ENCODE data around the gene FOXS1. TPM values are rescaled to one million over a fixed set of nuclear protein-coding genes. Genes with fewer than 3 reads are reported as not detected.

Gene FOXS1
- not detected in 2 replicates for total RNA-seq (2014; rRNA removed; shearing (Covaris generic); ENCODE audit: low replicate concordance)

GRCh38 chr20:31845300-31845863 lies at the start of gene FOXS1:
Gene FOXS1, minus strand, starts transcription at chr20:31845604. Its CDS starts 62 bp downstream, at chr20:31845542.
- in situ Hi-C loops (cut with HindIII; ENCODE audit: low pct_unique_long_range_greater_than_20kb, low sequenced_read_pairs): no loop called here
- DNase-seq (ENCODE audit: low read depth): no peak

DNA sequence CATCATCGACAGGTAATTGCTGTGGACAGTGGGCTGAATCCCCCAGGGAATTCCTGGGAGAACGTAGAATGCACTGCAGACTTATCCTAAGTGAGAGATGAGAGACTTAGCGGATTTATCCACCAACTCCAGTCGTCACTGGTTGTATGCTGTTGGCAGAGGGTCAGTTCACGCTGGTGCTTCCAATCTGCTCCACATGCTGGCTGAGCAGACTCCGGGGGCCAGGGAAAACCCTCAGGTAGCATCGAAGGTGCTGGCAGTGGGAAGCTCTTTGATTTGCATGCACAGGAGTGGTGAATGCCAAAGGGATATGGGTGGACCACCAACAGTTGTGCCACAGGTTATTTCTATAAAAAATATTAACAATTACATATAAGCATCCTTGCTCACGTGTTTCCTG lies 45.2 kb upstream of the FOXS1 start:
- DNase-seq (ENCODE audit: low read depth): no peak
- in situ Hi-C loops (cut with HindIII; ENCODE audit: low pct_unique_long_range_greater_than_20kb, low sequenced_read_pairs): no loop called here

GRCh38 chr20:31883829-31884228 lies 38.4 kb upstream of the FOXS1 start:
- DNase-seq (ENCODE audit: low read depth): no peak
- in situ Hi-C loops (cut with HindIII; ENCODE audit: low pct_unique_long_range_greater_than_20kb, low sequenced_read_pairs): no loop called here

- in situ Hi-C loops (cut with HindIII; ENCODE audit: low pct_unique_long_range_greater_than_20kb, low sequenced_read_pairs): no loop called here
- DNase-seq (ENCODE audit: low read depth): no peak
These were observed 36.5 kb upstream of the FOXS1 start for GRCh38 chr20:31881945-31882344.

DNA sequence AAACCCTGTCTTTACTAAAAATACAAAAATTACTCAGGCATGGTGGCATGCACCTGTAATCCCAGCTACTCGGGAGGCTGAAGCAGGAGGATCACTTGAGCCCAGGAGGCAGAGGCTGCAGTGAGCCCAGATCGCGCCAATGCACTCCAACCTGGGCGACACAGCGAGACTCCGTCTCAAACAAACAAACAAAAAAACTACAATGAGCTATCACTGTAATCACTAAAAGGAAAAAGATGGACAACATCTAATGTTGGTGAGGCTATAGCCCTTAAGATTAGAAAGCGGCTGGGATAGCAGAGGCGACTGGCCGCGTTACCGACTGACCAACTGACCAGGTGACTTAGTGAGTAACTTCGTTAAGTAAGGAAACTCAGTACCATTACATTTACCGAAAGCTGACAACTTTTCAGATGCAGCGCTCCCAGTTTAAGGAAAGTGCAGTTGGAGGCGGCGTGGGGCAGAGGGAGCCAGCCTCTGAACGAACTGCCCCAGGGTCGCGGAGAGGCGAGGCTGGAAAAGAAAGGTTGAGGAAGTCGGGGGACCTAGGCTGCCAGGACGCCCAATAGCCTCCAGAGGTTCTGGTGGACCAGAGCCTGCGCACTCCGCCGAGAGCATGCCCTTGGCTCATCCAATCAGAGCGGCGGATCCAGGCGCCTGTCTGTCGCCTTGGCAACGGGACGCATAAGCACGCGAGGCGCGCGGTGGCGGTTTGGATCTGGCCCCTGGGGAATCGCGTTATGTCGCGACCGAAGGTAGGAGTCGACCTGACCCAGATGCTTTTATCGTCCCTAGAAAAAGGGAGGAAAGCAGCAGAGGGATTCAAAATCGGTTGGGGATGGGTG lies 34.0 kb upstream of the FOXS1 start:
- in situ Hi-C loops (cut with HindIII; ENCODE audit: low pct_unique_long_range_greater_than_20kb, low sequenced_read_pairs): no loop called here
- peak; percentile 95 for DNase-seq (ENCODE audit: low read depth)

GRCh38 chr20:31877684-31878083 lies 32.3 kb upstream of the FOXS1 start:
- in situ Hi-C loops (cut with HindIII; ENCODE audit: low pct_unique_long_range_greater_than_20kb, low sequenced_read_pairs): no loop called here
- DNase-seq (ENCODE audit: low read depth): no peak

DNA sequence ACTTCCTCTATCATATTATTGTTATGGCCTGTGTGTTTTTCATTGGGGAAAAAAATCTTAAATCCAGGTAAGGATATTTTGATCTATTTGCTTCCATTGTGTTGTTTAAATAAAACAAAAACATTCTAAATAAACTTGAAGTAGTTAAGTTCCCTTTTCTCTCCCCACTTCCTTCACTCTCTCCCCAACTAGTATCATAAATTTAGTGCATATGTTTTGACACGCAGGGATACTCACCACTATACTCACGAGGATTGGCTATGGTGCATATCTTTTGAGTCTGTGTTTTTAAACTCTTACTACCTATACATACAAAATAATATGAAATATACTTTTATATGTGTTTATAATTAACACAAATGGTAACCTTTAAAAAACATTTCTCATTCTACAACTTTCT lies 30.3 kb upstream of the FOXS1 start:
- in situ Hi-C loops (cut with HindIII; ENCODE audit: low pct_unique_long_range_greater_than_20kb, low sequenced_read_pairs): no loop called here

GRCh38 chr20:31872406-31872805 lies 27.0 kb upstream of the FOXS1 start:
- in situ Hi-C loops (cut with HindIII; ENCODE audit: low pct_unique_long_range_greater_than_20kb, low sequenced_read_pairs): no loop called here

More for the DNA sequence above, 30.3 kb upstream of the FOXS1 start:
- DNase-seq (ENCODE audit: low read depth): no peak

GRCh38 chr20:31871618-31871954 lies 26.2 kb upstream of the FOXS1 start:
- no peak for DNase-seq (ENCODE audit: low read depth)
- in situ Hi-C loops (cut with HindIII; ENCODE audit: low pct_unique_long_range_greater_than_20kb, low sequenced_read_pairs): no loop called here

More at GRCh38 chr20:31872406-31872805, 27.0 kb upstream of the FOXS1 start:
- DNase-seq (ENCODE audit: low read depth): no peak

DNA sequence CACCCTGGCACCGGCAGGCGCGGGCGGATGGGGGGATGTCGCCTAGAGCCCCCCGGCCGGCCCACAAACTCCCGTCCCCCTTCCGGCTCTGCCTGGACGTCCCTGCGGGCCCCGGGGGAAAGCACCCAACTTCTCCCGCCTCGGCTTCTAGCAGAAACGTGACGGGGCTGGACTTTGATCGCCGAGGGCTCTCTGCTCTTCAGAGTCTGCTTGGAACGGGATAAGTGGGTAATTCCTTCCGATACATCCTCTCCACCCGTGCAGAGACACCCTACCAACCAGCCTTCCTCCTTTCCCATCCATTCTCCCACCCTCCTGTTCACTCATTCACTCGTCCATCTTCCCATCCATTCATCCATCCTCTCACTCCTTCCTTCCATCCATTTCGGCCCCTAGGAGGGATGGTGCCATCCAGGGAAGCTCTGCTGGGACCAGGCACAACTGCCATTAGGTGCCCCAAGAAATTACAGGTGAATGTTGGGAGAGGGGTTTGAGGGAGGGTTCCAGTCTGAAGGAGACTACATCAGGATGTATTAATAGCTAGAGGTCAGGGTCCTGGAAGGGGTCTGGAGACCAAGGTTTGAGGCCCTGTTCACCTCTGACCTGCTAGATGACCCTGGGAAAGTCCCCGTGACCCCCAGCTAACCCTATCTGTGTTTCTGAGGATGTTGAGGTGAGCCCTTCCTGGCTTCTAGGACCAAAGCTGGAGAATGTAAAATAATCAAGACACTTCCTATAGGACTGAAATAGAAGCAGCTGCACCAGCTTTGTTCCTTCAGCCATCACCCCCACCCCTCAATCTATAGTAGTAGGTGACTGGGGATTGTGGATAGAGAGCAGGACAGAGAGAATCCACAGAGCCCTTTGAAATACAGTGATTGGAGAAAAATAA lies 25.6 kb upstream of the FOXS1 start:
- in situ Hi-C loops (cut with HindIII; ENCODE audit: low pct_unique_long_range_greater_than_20kb, low sequenced_read_pairs): no loop called here
- DNase-seq (ENCODE audit: low read depth): no peak

DNA sequence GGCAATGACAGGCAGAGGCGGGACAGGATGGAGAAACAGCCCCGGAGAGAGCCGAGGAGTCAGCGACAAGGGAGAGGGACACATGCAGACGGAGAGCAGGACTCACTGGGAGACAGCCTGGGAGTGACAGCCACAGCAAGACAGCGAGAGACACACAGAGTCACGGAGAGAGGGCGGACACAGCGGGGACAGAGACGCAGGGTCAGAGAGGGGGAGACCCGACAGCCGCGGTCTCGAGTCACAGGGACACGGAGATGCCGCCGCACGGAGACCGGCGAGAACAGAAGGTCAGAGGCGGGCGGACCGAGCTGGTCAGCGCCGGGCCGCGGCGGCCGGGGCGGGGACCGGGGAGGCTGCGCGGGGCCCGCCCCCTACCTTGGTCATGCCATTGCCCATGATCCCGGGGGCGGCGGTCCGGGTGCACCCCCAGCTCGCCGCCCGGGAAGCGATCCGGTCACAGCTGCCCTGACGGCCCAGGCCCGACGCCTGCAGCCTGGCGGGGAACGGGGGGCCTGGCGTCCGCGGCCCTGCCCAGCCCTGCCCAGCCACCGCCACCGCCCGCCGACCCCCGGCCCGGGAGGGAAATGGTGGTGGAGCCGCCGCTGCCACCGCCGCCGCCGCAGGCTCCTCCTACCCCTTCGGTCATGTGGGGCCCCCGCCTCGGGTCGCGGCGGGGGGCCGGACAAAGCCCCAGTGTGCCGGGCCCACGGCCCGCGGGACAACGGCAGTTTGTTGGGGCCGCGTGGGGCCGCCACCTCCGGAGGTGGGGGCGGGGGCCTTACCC lies 24.7 kb upstream of the FOXS1 start, which contains the start of the genes DUSP15 and TTLL9:
Gene DUSP15 (minus strand): TSS at position 586 of the 784 bp plus-strand sequence. CDS start 190 bp downstream, at position 396.
Gene TTLL9 (plus strand): TSS at position 693 of the 784 bp plus-strand sequence. CDS start 493 bp downstream, outside the sequence.
- peak; percentile 29 for DNase-seq (ENCODE audit: low read depth)

GRCh38 chr20:31869673-31869941 lies 24.2 kb upstream of the FOXS1 start:
- in situ Hi-C loops (cut with HindIII; ENCODE audit: low pct_unique_long_range_greater_than_20kb, low sequenced_read_pairs): no loop called here
- no peak for DNase-seq (ENCODE audit: low read depth)

More for the DNA sequence above, 24.7 kb upstream of the FOXS1 start, which contains the start of the genes DUSP15 and TTLL9:
- in situ Hi-C loops (cut with HindIII; ENCODE audit: low pct_unique_long_range_greater_than_20kb, low sequenced_read_pairs): no loop called here

DNA sequence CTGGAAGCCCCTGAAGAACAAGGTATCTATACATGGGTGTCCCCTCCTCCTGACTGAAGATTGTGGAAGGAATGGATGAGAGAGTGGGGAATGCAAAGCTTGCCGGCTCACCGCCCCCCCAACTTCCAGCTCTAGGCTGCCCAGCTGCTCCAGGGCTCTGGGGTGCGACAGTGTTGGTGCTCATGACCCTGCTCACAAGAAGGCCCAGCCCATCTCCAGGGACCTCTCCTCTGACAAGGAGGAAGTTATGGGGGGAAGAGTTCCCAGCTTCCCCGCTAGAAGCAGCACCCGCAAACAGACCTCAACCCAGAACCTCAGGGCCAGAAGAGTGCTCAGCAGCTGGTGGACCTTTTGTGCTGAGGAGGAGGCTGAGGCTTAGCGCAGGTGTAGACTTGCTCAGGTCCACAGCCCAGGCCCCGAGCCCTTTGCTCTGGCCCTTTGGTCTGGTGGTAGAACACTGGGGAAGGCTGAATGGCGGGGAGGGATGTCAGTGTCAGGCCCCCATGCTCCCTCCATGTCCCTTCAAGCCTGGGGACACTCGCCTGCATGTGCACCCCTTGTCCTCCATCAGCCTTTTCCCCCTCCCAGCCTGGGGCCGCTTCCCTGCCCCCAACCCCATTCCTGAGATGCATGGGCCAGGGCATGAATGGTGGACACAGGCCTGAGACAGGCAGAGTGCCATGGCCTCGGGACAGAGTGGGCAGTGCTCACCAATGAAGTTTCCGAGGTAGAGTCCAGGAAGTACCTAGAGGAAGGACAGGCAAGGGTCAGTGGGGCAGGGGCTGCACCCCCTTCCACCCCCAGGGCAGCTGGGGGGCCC lies 23.7 kb upstream of the FOXS1 start:
- in situ Hi-C loops (cut with HindIII; ENCODE audit: low pct_unique_long_range_greater_than_20kb, low sequenced_read_pairs): no loop called here
- no peak for DNase-seq (ENCODE audit: low read depth)

DNA sequence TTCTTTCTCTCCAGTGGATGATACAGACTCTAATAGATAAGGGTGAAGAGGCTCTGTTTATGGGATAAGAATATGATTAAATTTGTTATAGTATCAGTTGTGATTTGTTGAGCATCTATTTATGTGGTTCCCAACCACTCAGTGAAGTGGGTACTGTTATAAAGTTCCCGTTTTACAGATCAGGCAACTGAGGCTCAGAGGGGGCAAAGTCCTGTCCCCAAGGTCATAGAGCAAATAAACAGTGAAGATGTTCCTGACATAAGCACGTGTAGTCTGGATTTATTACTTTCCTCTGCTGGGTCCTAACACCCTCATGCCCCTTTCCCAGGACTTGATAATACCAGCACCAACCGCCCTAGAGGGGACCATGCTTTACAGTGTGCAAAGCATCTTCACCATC lies 20.8 kb upstream of the FOXS1 start:
- in situ Hi-C loops (cut with HindIII; ENCODE audit: low pct_unique_long_range_greater_than_20kb, low sequenced_read_pairs): no loop called here
- DNase-seq (ENCODE audit: low read depth): no peak

GRCh38 chr20:31864521-31865400 lies 19.4 kb upstream of the FOXS1 start:
- in situ Hi-C loops (cut with HindIII; ENCODE audit: low pct_unique_long_range_greater_than_20kb, low sequenced_read_pairs): no loop called here
- DNase-seq (ENCODE audit: low read depth): no peak

DNA sequence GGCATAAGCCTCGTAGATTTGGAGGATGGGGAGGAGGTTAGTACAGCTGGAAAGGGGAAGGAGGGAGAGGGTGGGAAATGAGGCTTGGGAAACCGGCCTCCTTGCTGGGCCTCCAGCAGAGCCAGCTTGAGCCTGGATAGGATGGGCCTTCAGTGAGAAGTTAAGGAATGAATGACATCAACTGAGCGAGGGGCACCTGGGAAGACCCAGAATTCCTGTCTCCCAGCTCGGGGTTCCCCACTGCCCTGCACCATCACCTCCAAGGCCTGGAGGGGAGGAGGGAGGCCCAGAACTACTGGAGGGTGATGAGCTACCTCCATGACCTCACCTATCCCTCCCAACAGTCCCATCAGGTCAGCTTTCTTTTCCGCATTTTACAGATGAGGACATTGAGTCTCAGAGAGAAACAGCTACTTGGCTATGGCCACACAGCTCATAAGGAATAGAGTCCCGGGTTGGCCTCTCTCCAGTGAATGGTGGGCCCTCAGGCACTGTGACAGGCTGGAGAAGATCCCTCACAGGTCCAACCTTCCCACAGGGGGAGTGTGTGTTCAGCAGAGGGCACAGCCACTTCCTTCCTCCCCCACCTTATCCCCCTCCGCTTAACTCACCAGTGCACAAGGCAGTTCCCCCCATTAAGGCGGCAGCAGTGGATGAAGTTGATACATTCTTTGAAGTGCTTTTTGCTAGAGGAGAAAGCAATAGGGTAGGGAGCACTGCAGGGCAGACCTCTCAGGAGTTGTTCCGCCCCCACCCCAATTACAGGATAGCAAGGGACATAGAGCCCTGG lies 18.1 kb upstream of the FOXS1 start:
- DNase-seq (ENCODE audit: low read depth): no peak
- in situ Hi-C loops (cut with HindIII; ENCODE audit: low pct_unique_long_range_greater_than_20kb, low sequenced_read_pairs): no loop called here
